ENCODE data around the gene SHROOM2.
"Not testable (repeated sequence)": the region's sequence is repeated elsewhere in the genome, so short reads cannot be mapped to it uniquely, and the experiment has no call there.

Gene SHROOM2

DNA sequence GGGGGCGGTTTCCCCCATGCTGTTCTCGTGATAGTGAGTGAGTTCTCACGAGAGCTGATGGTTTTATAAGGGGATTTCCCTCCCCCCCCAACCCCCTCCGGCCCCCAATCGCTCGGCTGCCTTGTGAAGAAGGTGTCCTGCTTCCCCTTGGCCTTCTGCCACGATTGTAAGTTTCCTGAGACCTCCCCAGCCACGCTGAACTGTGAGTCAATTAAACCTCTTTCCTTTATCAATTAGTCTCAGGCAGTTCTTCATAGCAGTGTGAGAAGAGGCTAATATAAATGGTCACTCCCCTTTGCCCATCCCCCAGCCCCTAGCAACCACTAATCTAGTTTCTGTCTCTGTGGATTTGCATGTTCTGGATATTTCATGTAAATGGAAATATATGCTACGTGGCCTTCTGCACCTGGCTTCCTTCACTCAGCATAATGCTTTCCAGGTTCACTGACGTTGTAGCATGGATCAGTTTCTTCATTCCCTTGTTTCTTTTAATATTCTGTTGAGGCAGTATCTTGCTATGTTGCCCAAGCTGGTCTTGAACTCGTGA, 37.0 kb upstream of the SHROOM2 start:
- H3K27ac ChIP-seq = no peak overlapping the region
- TF ChIP-seq, protein P1, sequence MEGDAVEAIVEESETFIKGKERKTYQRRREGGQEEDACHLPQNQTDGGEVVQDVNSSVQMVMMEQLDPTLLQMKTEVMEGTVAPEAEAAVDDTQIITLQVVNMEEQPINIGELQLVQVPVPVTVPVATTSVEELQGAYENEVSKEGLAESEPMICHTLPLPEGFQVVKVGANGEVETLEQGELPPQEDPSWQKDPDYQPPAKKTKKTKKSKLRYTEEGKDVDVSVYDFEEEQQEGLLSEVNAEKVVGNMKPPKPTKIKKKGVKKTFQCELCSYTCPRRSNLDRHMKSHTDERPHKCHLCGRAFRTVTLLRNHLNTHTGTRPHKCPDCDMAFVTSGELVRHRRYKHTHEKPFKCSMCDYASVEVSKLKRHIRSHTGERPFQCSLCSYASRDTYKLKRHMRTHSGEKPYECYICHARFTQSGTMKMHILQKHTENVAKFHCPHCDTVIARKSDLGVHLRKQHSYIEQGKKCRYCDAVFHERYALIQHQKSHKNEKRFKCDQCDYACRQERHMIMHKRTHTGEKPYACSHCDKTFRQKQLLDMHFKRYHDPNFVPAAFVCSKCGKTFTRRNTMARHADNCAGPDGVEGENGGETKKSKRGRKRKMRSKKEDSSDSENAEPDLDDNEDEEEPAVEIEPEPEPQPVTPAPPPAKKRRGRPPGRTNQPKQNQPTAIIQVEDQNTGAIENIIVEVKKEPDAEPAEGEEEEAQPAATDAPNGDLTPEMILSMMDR (conservative IDR thresholded peaks at IDR 0.05) = no peak

DNA sequence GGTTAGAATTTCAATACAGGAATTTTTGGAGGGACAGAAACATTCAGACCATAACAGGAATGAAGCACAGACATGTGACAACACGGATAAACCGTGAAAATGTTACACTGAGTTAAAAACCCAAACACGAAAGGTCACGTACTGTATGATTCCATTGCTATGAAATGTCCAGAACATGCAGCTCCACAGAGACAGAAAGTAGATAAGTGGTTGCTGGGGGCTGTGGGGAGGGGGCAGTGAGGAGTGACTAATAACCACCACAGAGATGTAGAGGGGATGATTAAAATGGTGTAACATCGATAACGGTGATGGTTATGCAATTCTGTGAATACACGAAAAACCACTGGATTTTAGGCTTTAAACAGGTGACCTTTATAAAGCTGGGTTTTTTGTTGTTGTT, 28.9 kb upstream of the SHROOM2 start:
- TF ChIP-seq, protein P1 (conservative IDR thresholded peaks at IDR 0.05) = no peak

DNA sequence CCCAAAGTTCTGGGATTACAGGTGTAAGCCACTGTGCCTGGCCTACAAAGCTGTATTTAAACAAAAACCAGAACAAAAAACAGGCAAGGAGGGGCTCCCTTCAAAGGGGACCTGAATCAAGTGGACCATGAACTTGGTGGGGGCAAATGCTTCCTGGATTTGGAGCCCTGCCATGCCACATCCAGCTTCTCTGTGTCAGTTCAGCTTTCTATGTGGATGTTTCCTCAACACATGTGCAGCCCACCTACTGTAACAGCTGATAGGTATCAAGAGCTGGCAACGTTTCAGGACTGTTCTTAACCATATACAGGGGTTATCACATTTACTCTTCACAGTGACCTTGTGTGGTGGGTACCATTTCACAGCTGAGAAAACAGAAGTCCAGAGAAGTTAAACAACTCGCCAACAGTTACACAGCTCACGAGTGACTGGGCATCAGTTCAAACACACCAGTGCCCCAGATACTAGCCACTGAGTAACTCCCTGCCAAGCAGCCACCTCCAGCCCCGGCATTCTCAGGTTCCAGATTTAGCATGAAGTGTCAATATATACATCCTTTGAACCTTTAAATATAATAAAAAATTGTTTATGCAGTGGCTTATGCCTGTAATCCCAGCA, 28.1 kb upstream of the SHROOM2 start:
- no peak overlapping the region for H3K27ac ChIP-seq
- TF ChIP-seq, protein P1 (conservative IDR thresholded peaks at IDR 0.05) = no peak

More for the DNA sequence above, 28.9 kb upstream of the SHROOM2 start:
- no peak overlapping the region for H3K27ac ChIP-seq

- no peak overlapping the region for H3K27ac ChIP-seq
- TF ChIP-seq, protein P1 (conservative IDR thresholded peaks at IDR 0.05) = no peak
Observed at GRCh38 chrX:9759337-9759736, 26.9 kb upstream of the SHROOM2 start.

DNA sequence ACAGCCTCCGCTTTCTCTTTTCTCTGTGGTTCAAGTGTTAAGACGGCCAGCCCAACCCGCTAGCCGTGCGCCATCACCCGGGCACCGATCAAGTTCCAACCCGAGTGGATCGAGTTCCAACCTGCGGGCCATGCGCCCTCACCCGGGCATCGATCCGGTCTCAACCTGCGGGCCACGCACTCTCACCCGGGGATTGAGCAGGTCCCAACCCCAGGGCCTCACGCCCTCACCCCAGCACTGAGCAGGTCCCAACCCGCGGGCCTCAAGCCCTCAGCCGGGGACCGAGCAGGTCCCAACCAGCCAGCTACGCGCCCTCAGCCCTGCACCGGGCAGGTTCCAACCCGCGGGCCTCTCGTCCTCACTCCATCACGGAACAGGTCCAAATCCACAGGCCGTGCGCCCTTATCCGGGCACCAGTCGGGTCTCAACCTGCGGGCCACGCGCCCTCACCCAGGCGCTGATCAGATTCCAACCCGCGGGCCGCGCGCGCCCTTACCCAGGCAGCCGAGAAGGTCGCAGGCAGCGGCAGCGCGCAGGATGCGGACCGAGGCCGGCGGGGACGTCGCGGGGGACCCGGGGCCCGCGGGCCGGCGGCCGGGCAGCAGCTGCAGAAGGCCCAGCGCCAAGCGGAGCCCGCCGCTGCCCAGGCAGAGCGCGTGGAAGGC, 21.0 kb upstream of the SHROOM2 start:
- TF ChIP-seq, protein P1 (conservative IDR thresholded peaks at IDR 0.05) = no peak
- no peak overlapping the region for H3K27ac ChIP-seq

DNA sequence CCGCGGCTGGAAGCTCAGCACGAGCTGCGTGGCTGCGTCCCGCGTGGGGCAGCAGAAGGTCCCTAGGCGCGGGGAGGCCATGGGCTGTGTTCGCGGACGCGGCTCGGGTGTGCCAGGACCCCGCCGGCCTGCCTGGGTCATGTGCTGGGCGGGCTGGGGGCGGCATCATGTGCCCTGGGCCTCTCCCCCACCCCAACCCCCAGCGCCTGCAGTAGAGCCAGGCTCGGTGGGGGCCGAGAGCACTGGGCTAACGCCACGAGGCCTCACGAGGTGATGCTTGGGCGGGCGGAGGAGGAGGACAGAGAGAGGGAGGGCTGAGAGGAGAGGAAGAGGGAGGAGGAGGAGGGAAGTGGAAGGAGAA, 20.5 kb upstream of the SHROOM2 start, which contains the start of gene GPR143:
GPR143 (minus strand) TSS at position 111 of the 361 bp plus-strand sequence; CDS start at position 81, 30 bp downstream.
- TF ChIP-seq, protein P1 (conservative IDR thresholded peaks at IDR 0.05) = no peak

GRCh38 chrX:9767375-9767774, 18.9 kb upstream of the SHROOM2 start:
- TF ChIP-seq, protein P1 (conservative IDR thresholded peaks at IDR 0.05) = no peak
- no peak overlapping the region for H3K27ac ChIP-seq

More for the DNA sequence above, 20.5 kb upstream of the SHROOM2 start, which contains the start of gene GPR143:
- H3K27ac ChIP-seq = no peak within 1 kb of the TSS

DNA sequence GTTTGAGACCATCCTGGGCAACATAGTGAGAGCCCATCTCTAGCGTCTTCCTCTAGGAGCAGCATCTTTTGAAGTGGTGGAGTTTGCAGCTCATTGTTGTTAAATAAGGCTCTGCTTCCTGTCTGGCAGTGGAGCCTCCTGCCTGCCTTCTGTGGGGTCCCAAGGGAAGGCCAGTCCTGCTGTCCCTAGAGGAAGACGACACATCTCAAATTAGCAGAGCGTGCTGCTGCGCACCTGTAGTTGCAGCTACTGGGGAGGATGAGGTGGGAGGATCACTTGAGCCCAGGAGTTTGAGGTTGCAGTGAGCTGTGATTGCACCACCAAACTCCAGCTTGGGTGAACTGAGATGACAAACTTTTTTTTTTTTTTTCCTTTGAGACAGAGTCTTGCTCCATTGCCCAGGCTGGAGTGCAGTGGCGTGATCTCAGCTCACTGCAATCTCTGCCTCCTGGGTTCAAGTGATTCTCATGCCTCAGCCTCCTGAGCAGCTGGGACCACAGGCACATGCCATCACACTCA, 17.8 kb upstream of the SHROOM2 start:
- H3K27ac ChIP-seq = not testable (repeated sequence)
